HEK293 (cell line): ENCODE measurements around the gene LIME1.
A peak's percentile ranks its signal among the peaks of the same experiment; 100 is the strongest.

Source experiments
- CTCF ChIA-PET: fragments of 350-600 bp; formaldehyde crosslinking; extraction: SDS; loops from one replicate; lab custom pipeline; 2021; ENCODE audit warnings: antibody characterized with exemption; lab: Yijun Ruan, JAX
- POLR2A ChIA-PET: fragments of 300-600 bp; formaldehyde crosslinking; extraction: SDS; loops from one replicate; lab custom pipeline; 2020; ENCODE audit warnings: antibody characterized with exemption, inconsistent platforms; lab: Yijun Ruan, JAX
- H3K27ac ChIP-seq: fragments of 200-500 bp; sonication (Bioruptor generic); 2 replicates; pipeline ENCODE4 v1.5.1; 2014; ENCODE audit warnings: low read depth, low read length, control low read depth, inconsistent platforms; ENCODE audit errors: extremely low read depth
- H3K36me3 ChIP-seq, 2 experiments: fragments of 200-500 bp in 1 of 2; sonication (Bioruptor generic) in 1 of 2; 1 replicate in 1 of 2; 2 replicates in 1 of 2; pipeline ENCODE4 v1.5.1; 2014 to 2017; ENCODE audit warnings: inconsistent platforms in 2 of 2, low read length in 2 of 2; ENCODE audit not compliant: control insufficient read depth in 2 of 2, insufficient read depth in 1 of 2
- H3K4me1 ChIP-seq: fragments of 200-500 bp; sonication (Bioruptor generic); 2 replicates; pipeline ENCODE4 v1.5.1; 2014; ENCODE audit warnings: mild to moderate bottlenecking, low read length, inconsistent platforms; ENCODE audit not compliant: control insufficient read depth, insufficient read depth
- H3K4me3 ChIP-seq: 2 replicates; pipeline ENCODE4 v1.5.1; 2011; ENCODE audit warnings: low read depth, mild to moderate bottlenecking, control low read depth, low read length, moderate library complexity
- H3K9me3 ChIP-seq: fragments of 200-500 bp; sonication (Bioruptor generic); 2 replicates; pipeline ENCODE4 v1.5.1; 2014; ENCODE audit warnings: low read depth, low read length, inconsistent platforms; ENCODE audit not compliant: control insufficient read depth, insufficient read depth
- ATF2 ChIP-seq: fragments of 450-650 bp; formaldehyde crosslinking; IDR thresholded peaks from 2 replicates; pipeline ENCODE4 v1.5.1; 2016; ENCODE audit warnings: missing biosample characterization, missing genetic modification characterization, low read depth
- EGR2 ChIP-seq: fragments of 450-650 bp; formaldehyde crosslinking; IDR thresholded peaks from 2 replicates; pipeline ENCODE4 v1.5.1; 2016; ENCODE audit warnings: low read depth, missing biosample characterization, missing genetic modification characterization
- PRDM2 ChIP-seq: fragments of 450-650 bp; formaldehyde crosslinking; IDR thresholded peaks from 2 replicates; pipeline ENCODE4 v1.5.1; 2016; ENCODE audit warnings: missing biosample characterization, missing genetic modification characterization, borderline replicate concordance
- ZFHX2 ChIP-seq: fragments of 450-650 bp; formaldehyde crosslinking; conservative IDR thresholded peaks from 2 replicates; pipeline ENCODE4 v1.5.1; 2016; ENCODE audit warnings: missing biosample characterization, missing genetic modification characterization
- ZIC2 ChIP-seq: fragments of 450-650 bp; formaldehyde crosslinking; IDR thresholded peaks from 2 replicates; pipeline ENCODE4 v1.5.1; 2016; ENCODE audit warnings: missing biosample characterization, missing genetic modification characterization
- ZNF18 ChIP-seq: fragments of 450-650 bp; formaldehyde crosslinking; IDR thresholded peaks from 2 replicates; pipeline ENCODE4 v1.5.1; 2016; ENCODE audit warnings: missing biosample characterization, missing genetic modification characterization
- ZNF423 ChIP-seq: fragments of 450-650 bp; formaldehyde crosslinking; IDR thresholded peaks from 2 replicates; pipeline ENCODE4 v1.5.1; 2016; ENCODE audit warnings: missing biosample characterization, missing genetic modification characterization
- ZNF639 ChIP-seq: fragments of 450-650 bp; formaldehyde crosslinking; IDR thresholded peaks from 2 replicates; pipeline ENCODE4 v1.5.1; 2016; ENCODE audit warnings: missing biosample characterization, missing genetic modification characterization

LIME1 gene

DNA sequence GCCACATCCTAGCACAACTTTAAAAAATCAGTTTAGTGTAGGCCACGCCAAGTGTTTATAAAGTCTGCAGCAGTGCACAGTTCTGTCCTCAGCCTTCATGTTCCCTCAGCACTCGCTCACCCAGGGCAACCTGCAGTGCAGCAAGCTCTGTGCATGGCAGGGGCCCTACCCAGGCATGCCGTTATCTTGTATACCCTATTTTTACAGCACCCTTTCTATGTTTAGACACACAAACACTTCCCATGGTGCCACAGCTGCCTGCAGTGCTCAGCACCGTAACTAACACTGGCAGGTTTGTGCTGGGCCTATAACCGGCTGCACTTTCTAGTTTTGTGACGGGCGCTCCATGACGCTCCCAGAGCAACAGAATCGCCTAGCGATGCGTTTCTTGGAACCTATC is 50.8 kb downstream of the LIME1 start:
- ChIA-PET CTCF (interaction anchor here (0.7 to 4.5 kb wide), 6 partner anchors 12 to 186 kb away, joined by 3 to 29 read pairs (median 5); partner anchors contain the start of gene TPD52L2), POLR2A (no interaction called here)
- Histone ChIP-seq H3K9me3 (no peaks in the 10 kb centered on the region), H3K36me3 (peaks cover 0 to 15% of the 10 kb centered on the region in 2 experiments; a peak in 1 of 3 replicates), H3K4me1 (no peaks in the 10 kb centered on the region), H3K27ac (no peak overlapping the region), H3K4me3 (no peak overlapping the region)
- TF ChIP-seq PRDM2 (tag by site-specific recombination) (no peak), ZNF423 (tag by site-specific recombination) (peak; percentile 62; the same call in 1 of the 2 replicates), ZNF639 (tag by site-specific recombination) (no peak), ZIC2 (peak; percentile 100), ATF2 (tag by site-specific recombination) (no peak)

DNA sequence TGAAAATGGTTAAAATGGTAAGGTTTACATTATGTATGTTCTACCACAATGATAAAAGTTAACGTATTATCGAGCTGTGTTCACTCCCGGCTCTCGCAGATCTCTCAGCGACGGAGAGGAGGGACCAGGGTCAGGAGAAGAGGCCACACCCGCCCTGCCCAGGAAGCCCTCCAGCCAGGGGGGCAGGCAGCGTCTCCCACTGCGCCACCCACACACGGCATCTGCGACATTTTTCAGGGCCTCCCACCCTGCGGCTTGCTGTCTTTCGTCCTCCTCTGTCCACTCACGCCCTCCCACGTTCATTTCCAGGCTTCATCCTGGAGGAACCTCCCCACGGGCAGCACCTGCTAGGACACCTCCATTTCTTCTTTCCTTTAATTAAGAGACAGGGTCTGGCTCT is 51.3 kb downstream of the LIME1 start:
- POLR2A ChIA-PET = no interaction called here
- TF ChIP-seq ZFHX2 (peak; percentile 49; the same call in 1 of the 2 replicates), ZNF18 (tag by site-specific recombination) (no peak), EGR2 (tag by site-specific recombination) (peak; percentile 68; the same call in 1 of the 2 replicates)
- Histone ChIP-seq H3K4me3 (no peak overlapping the region), H3K9me3 (no peaks in the 10 kb centered on the region), H3K36me3 (peaks cover 0 to 15% of the 10 kb centered on the region in 2 experiments; a peak in 1 of 3 replicates), H3K4me1 (no peaks in the 10 kb centered on the region), H3K27ac (no peak overlapping the region)
- CTCF ChIA-PET = interaction anchor here (0.6 to 4.5 kb wide), 3 partner anchors 13 to 77 kb away, joined by 3 to 29 read pairs (median 3); partner anchors contain the start of gene TPD52L2
